ENCODE measurements around the gene INTS6. TPM values are rescaled to one million over a fixed set of nuclear protein-coding genes. Genes with fewer than 3 reads are reported as not detected.

Gene INTS6
- total RNA-seq, 4 donors from 2014 or later = 24.3 to 34.5 (median 28.9) TPM

GRCh38 chr13:51444922-51445321, 7.9 kb downstream of the INTS6 start:
- peaks cover 2 to 18% (median 9%) of the 10 kb centered on the region in 4 donors for H3K4me1 ChIP-seq
- H3K27me3 ChIP-seq = no peaks in the 10 kb centered on the region
- H3K9me3 ChIP-seq = no peaks in the 10 kb centered on the region
- no peak for DNase-seq (ENCODE audit: extremely low spot score)
- H3K36me3 ChIP-seq = peaks cover 0 to 13% (median 2%) of the 10 kb centered on the region in 4 donors
- 25% methylated on average over 1 of the region's 1 CpG for WGBS
- no peak overlapping the region for H3K4me3 ChIP-seq
- TF ChIP-seq EP300 (IDR thresholded peaks at IDR 0.05) (no peak), CTCF (IDR thresholded peaks at IDR 0.05) (peak in 2 of 3 experiments; percentile 19 to 20), POLR2A (IDR thresholded peaks at IDR 0.05; ENCODE audit: low read depth) (no peak)
- no peak overlapping the region for H3K27ac ChIP-seq (replicated peaks in 1 of 4)
- intact Hi-C loops (cut with DNase I) = no loop called here

GRCh38 chr13:51440381-51440780, 12.5 kb downstream of the INTS6 start:
- TF ChIP-seq EP300 (IDR thresholded peaks at IDR 0.05) = no peak
- TF ChIP-seq POLR2A (IDR thresholded peaks at IDR 0.05; ENCODE audit: low read depth) = no peak
- no peak for TF ChIP-seq POLR2AphosphoS5 (IDR thresholded peaks at IDR 0.05)
- no peak for TF ChIP-seq CTCF (IDR thresholded peaks at IDR 0.05)
- H3K27me3 ChIP-seq = no peaks in the 10 kb centered on the region
- H3K4me3 ChIP-seq = no peak overlapping the region
- 83% methylated on average over 1 of the region's 1 CpG for WGBS
- H3K27ac ChIP-seq (replicated peaks in 1 of 4) = no peak overlapping the region
- intact Hi-C loops (cut with DNase I) = no loop called here
- H3K36me3 ChIP-seq = no peaks in the 10 kb centered on the region
- no peak for DNase-seq (ENCODE audit: extremely low spot score)
- H3K9me3 ChIP-seq = no peaks in the 10 kb centered on the region
- peaks cover 0 to 6% (median 0%) of the 10 kb centered on the region in 4 donors for H3K4me1 ChIP-seq

- Histone ChIP-seq H3K27me3 (no peaks in the 10 kb centered on the region), H3K4me1 (peaks cover 0 to 6% (median 0%) of the 10 kb centered on the region in 4 donors), H3K4me3 (no peak overlapping the region), H3K36me3 (no peaks in the 10 kb centered on the region), H3K9me3 (no peaks in the 10 kb centered on the region), H3K27ac (replicated peaks in 1 of 4) (no peak overlapping the region)
- intact Hi-C loops (cut with DNase I) = no loop called here
- WGBS = 86% methylated on average over 4 of the region's 4 CpGs
- TF ChIP-seq CTCF (IDR thresholded peaks at IDR 0.05) (no peak), POLR2AphosphoS5 (IDR thresholded peaks at IDR 0.05) (no peak), POLR2A (IDR thresholded peaks at IDR 0.05; ENCODE audit: low read depth) (no peak), EP300 (IDR thresholded peaks at IDR 0.05) (no peak)
- no peak for DNase-seq (ENCODE audit: extremely low spot score)
These were observed 15.2 kb downstream of the INTS6 start for GRCh38 chr13:51437550-51438127.

- intact Hi-C loops (cut with DNase I) = no loop called here
- 2% methylated on average over 1 of the region's 1 CpG for WGBS
- H3K36me3 ChIP-seq = peaks cover 0 to under 1% (median 0%) of the 10 kb centered on the region in 4 donors
- no peaks in the 10 kb centered on the region for H3K9me3 ChIP-seq
- no peak overlapping the region for H3K4me3 ChIP-seq
- no peaks in the 10 kb centered on the region for H3K27me3 ChIP-seq
- TF ChIP-seq CTCF (IDR thresholded peaks at IDR 0.05) (peak; percentile 40 to 59 (median 47)), EP300 (IDR thresholded peaks at IDR 0.05) (no peak), POLR2A (IDR thresholded peaks at IDR 0.05; ENCODE audit: low read depth) (no peak), POLR2AphosphoS5 (IDR thresholded peaks at IDR 0.05) (no peak)
- H3K4me1 ChIP-seq = no peaks in the 10 kb centered on the region
- no peak overlapping the region for H3K27ac ChIP-seq (replicated peaks in 1 of 4)
- DNase-seq (ENCODE audit: extremely low spot score) = no peak
These were observed 17.7 kb downstream of the INTS6 start for GRCh38 chr13:51435002-51435578.

Data from esophagus muscularis mucosa (tissue), 4 donors.